Measurements from ENCODE around the gene BEST4. TPM values are rescaled to one million over a fixed set of nuclear protein-coding genes. Genes with fewer than 3 reads are reported as not detected.
"Not testable (repeated sequence)": the region's sequence is repeated elsewhere in the genome, so short reads cannot be mapped to it uniquely, and the experiment has no call there.

The BEST4 gene
- total RNA-seq, 3 donors from 2014 or later, result 35.1 to 179 (median 94.0) TPM

- H3K36me3 ChIP-seq (ENCODE audit: low read depth), result no peaks in the 10 kb centered on the region
- intact Hi-C loops (cut with DNase I, micrococcal nuclease), result no loop called here
- no peaks in the 10 kb centered on the region for H3K9me3 ChIP-seq
- DNase-seq (peak; percentile 98), ATAC-seq (peak; percentile 100)
- H3K4me1 ChIP-seq (ENCODE audit: low read depth), result peaks cover 5% of the 10 kb centered on the region
- H3K4me3 ChIP-seq, result no peak within 1 kb of the TSS
- no peak for TF ChIP-seq CTCF (IDR thresholded peaks at IDR 0.05)
Measured at GRCh38 chr1:44739307-44740178, 48.4 kb downstream of the BEST4 start, which contains the start of gene KIF2C. KIF2C (plus strand) TSS chr1:44739837; CDS start chr1:44739933, 96 bp downstream.

DNA sequence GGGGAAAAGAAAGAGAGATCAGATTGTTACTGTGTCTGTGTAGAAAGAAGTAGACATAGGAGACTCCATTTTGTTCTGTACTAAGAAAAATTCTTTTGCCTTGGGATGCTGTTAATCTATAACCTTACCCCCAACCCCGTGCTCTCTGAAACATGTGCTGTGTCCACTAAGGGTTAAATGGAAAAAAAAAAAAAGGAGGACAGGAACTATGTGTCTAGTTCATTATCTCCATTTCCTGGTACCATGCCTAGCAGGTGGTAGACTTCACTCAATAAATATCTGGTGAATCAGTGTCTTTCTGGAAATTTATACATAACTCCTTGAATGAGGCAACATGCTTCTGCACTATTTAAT lies 49.0 kb downstream of the BEST4 start:
- intact Hi-C loops (cut with DNase I, micrococcal nuclease); H3K9me3 ChIP-seq; DNase-seq; H3K4me3 ChIP-seq; H3K4me1 ChIP-seq (ENCODE audit: low read depth); H3K36me3 ChIP-seq (ENCODE audit: low read depth); ATAC-seq: not testable (repeated sequence)

GRCh38 chr1:44735992-44736391 lies 52.0 kb downstream of the BEST4 start:
- intact Hi-C loops (cut with DNase I, micrococcal nuclease), result no loop called here
- no peak for TF ChIP-seq CTCF (IDR thresholded peaks at IDR 0.05)
- no peak for DNase-seq
- Histone ChIP-seq H3K4me1 (ENCODE audit: low read depth) (peaks cover 5% of the 10 kb centered on the region), H3K9me3 (no peaks in the 10 kb centered on the region), H3K4me3 (no peak overlapping the region), H3K36me3 (ENCODE audit: low read depth) (no peaks in the 10 kb centered on the region)
- no peak for ATAC-seq

- ATAC-seq (no peak), DNase-seq (no peak)
- no peak overlapping the region for H3K4me3 ChIP-seq
- no peaks in the 10 kb centered on the region for H3K9me3 ChIP-seq
- intact Hi-C loops (cut with DNase I, micrococcal nuclease), result no loop called here
- no peak for TF ChIP-seq CTCF (IDR thresholded peaks at IDR 0.05)
- H3K4me1 ChIP-seq (ENCODE audit: low read depth), result peaks cover 8% of the 10 kb centered on the region
- H3K36me3 ChIP-seq (ENCODE audit: low read depth), result no peaks in the 10 kb centered on the region
Measured at GRCh38 chr1:44733784-44734183, 54.2 kb downstream of the BEST4 start.

Other genes starting within 250 kb of the BEST4 start
- gene TMEM53, start 113.7 kb downstream of the BEST4 start, total RNA-seq, result 10 to 100 TPM; 19.3 to 46.0 (median 36.6) TPM
- 1 to 10 TPM; 1.7 to 4.1 (median 2.3) TPM for gene ARMH1, start 113.5 kb downstream of the BEST4 start, total RNA-seq
- gene RNU5D-1, start 57.0 kb downstream of the BEST4 start, total RNA-seq, result 10 to 100 TPM in 1 of 3 donors, not detected in 2; 15.9 TPM
- 10 to 100 TPM in 1 of 3 donors, 1 to 10 TPM in 2; 2.7 to 15.0 (median 4.1) TPM for gene KIF2C, start 48.3 kb downstream of the BEST4 start, total RNA-seq
- gene RPS8, start 12.6 kb downstream of the BEST4 start, total RNA-seq, result 1,000 to 10,000 TPM; 1,308 to 1,364 (median 1,337) TPM
- gene PLK3, start 12.2 kb upstream of the BEST4 start, total RNA-seq, result 10 to 100 TPM in 2 of 3 donors, 1 to 10 TPM in 1; 6.4 to 14.5 (median 12.0) TPM
- gene DYNLT4, start 19.2 kb upstream of the BEST4 start, total RNA-seq, result 1 to 10 TPM in 1 of 3 donors, under 1 TPM in 1, not detected in 1; 0.67 to 1.6 TPM
- 1 to 10 TPM; 2.8 to 4.4 (median 3.2) TPM for gene BTBD19, start 20.4 kb upstream of the BEST4 start, total RNA-seq
- gene PTCH2, start 55.1 kb upstream of the BEST4 start, total RNA-seq, result 1 to 10 TPM in 1 of 3 donors, under 1 TPM in 2; 0.39 to 2.7 (median 0.64) TPM
- gene EIF2B3, start 198.4 kb upstream of the BEST4 start, total RNA-seq, result 10 to 100 TPM; 11.1 to 19.8 (median 15.7) TPM
- gene HECTD3, start 223.2 kb upstream of the BEST4 start, total RNA-seq, result 100 to 1,000 TPM in 2 of 3 donors, 10 to 100 TPM in 1; 78.0 to 143 (median 108) TPM
- 10 to 100 TPM; 44.8 to 69.8 (median 51.3) TPM for gene UROD, start 224.1 kb upstream of the BEST4 start, total RNA-seq